H1 (cell line): ENCODE measurements around the gene DDHD1. TPM values are rescaled to one million over a fixed set of nuclear protein-coding genes. Genes with fewer than 3 reads are reported as not detected.

ENCODE experiments used
- CTCF ChIA-PET: fragments of 300-600 bp; sonication (Branson Sonifier 250); formaldehyde crosslinking; loops from one replicate; lab custom pipeline; 2021; ENCODE audit not compliant: partially characterized antibody; lab: Charles Lee
- POLR2A ChIA-PET: fragments of 300-600 bp; sonication (Branson Sonifier 250); formaldehyde crosslinking; loops from one replicate; lab custom pipeline; 2021; ENCODE audit warnings: inconsistent platforms; ENCODE audit not compliant: partially characterized antibody; lab: Charles Lee
- DNase-seq, 2 experiments: peaks; one replicate each; pipeline versions ENCODE4 v3.0.0 to v3.0.0-alpha.2; 2010 to 2022; ENCODE audit warnings: low spot score in 2 of 2, low read depth in 1 of 2, mixed read lengths in 1 of 2
- FAIRE-seq: peaks from 2 replicates; lab custom pipeline; 2011; peaks lifted over from hg19 to GRCh38; lab: Jason Lieb, UNC
- H2AFZ ChIP-seq: 2 replicates; pipeline ENCODE4 v1.8.1; 2012; ENCODE audit warnings: low read length, inconsistent platforms
- H2AK5ac ChIP-seq: 2 replicates; pipeline ENCODE4 v1.6.1; 2013; ENCODE audit warnings: low read depth, low read length
- H2BK120ac ChIP-seq: replicated peaks from 2 replicates; pipeline ENCODE3; 2013; ENCODE audit warnings: low read depth, low read length, inconsistent platforms
- H2BK12ac ChIP-seq: 2 replicates; pipeline ENCODE4 v1.6.1; 2013; ENCODE audit warnings: low read depth, low read length
- H2BK15ac ChIP-seq: 2 replicates; pipeline ENCODE4 v1.6.1; 2013; ENCODE audit warnings: low read length
- H2BK20ac ChIP-seq: 2 replicates; pipeline ENCODE4 v1.6.1; 2013; ENCODE audit warnings: low read length
- H2BK5ac ChIP-seq: 2 replicates; pipeline ENCODE4 v1.6.1; 2013; ENCODE audit warnings: low read depth, low read length
- H3K14ac ChIP-seq: 2 replicates; pipeline ENCODE4 v1.6.1; 2013; ENCODE audit warnings: inconsistent platforms; ENCODE audit not compliant: insufficient read length
- H3K18ac ChIP-seq: 2 replicates; pipeline ENCODE4 v1.6.1; 2013; ENCODE audit warnings: low read length; ENCODE audit errors: extremely low read depth
- H3K23ac ChIP-seq: 2 replicates; pipeline ENCODE4 v1.6.1; 2013; ENCODE audit warnings: inconsistent platforms; ENCODE audit not compliant: insufficient read length
- H3K23me2 ChIP-seq: 2 replicates; pipeline ENCODE4 v1.6.1; 2013; ENCODE audit warnings: low read depth, low read length
- H3K27ac ChIP-seq: 2 replicates; pipeline ENCODE4 v1.6.1; 2011; ENCODE audit warnings: low read depth, low read length, inconsistent platforms
- H3K27me3 ChIP-seq, 4 experiments: replicated peaks in 1 of 4; 1 replicate in 1 of 4; 2 replicates in 3 of 4; pipeline versions ENCODE4 v1.6.1 to v1.8.1; 2011 to 2013; ENCODE audit warnings: low read length in 3 of 4, mild to moderate bottlenecking in 3 of 4, inconsistent platforms in 2 of 4, mixed read lengths in 2 of 4, moderate library complexity in 1 of 4; ENCODE audit not compliant: control insufficient read depth in 3 of 4, insufficient read depth in 3 of 4; ENCODE audit errors: extremely low read depth in 1 of 4
- H3K36me3 ChIP-seq, 4 experiments: 2 replicates each; pipeline versions ENCODE4 v1.6.1 to v1.8.1; 2011 to 2013; ENCODE audit warnings: mild to moderate bottlenecking in 4 of 4, low read length in 3 of 4, moderate library complexity in 2 of 4, control low read depth in 1 of 4, inconsistent platforms in 1 of 4; ENCODE audit not compliant: insufficient read depth in 4 of 4, control insufficient read depth in 2 of 4
- H3K4ac ChIP-seq: replicated peaks from 2 replicates; pipeline ENCODE3; 2013; ENCODE audit warnings: low read length, low read depth, mixed read lengths, inconsistent platforms; ENCODE audit not compliant: insufficient read length
- H3K4me1 ChIP-seq, 4 experiments: replicated peaks in 1 of 4; 1 replicate in 1 of 4; 2 replicates in 3 of 4; pipeline versions ENCODE4 v1.6.1 to v1.8.1; 2011 to 2013; ENCODE audit warnings: low read length in 3 of 4, inconsistent platforms in 2 of 4, mixed read lengths in 1 of 4; ENCODE audit not compliant: insufficient read depth in 4 of 4, control insufficient read depth in 3 of 4
- H3K4me2 ChIP-seq, 2 experiments: 2 replicates each; pipeline versions ENCODE4 v1.6.1 to v1.8.1; 2011 to 2013; ENCODE audit warnings: low read depth in 2 of 2, low read length in 2 of 2, control low read depth in 1 of 2, inconsistent platforms in 1 of 2, mild to moderate bottlenecking in 1 of 2; ENCODE audit not compliant: insufficient read depth in 1 of 2
- H3K4me3 ChIP-seq, 4 experiments: fragments of 200-600, 300-600 bp in 1 of 4; sonication (generic), shearing (Covaris generic), sonication (Bioruptor Twin) in 1 of 4; 2 replicates each; pipeline versions ENCODE4 v1.5.1 to v1.8.1; 2011 to 2016; ENCODE audit warnings: low read length in 4 of 4, low read depth in 3 of 4, control low read depth in 2 of 4, inconsistent platforms in 2 of 4, mild to moderate bottlenecking in 2 of 4, mixed read lengths in 1 of 4, moderate library complexity in 1 of 4; ENCODE audit not compliant: insufficient read depth in 2 of 4; ENCODE audit errors: extremely low read depth in 1 of 4
- H3K56ac ChIP-seq: replicated peaks from 2 replicates; pipeline ENCODE3; 2013; ENCODE audit warnings: low read depth, mild to moderate bottlenecking, mixed read lengths, low read length, inconsistent platforms; ENCODE audit not compliant: insufficient read length
- H3K79me1 ChIP-seq: 2 replicates; pipeline ENCODE4 v1.6.1; 2013; ENCODE audit warnings: low read depth, low read length, control low read depth
- H3K79me2 ChIP-seq, 2 experiments: 2 replicates each; pipeline versions ENCODE4 v1.6.1 to v1.8.1; 2012 to 2013; ENCODE audit warnings: low read length in 2 of 2, mild to moderate bottlenecking in 2 of 2, inconsistent platforms in 1 of 2; ENCODE audit not compliant: insufficient read depth in 2 of 2, control insufficient read depth in 1 of 2
- H3K9ac ChIP-seq, 4 experiments: replicated peaks in 1 of 4; 1 replicate in 1 of 4; 2 replicates in 3 of 4; pipeline versions ENCODE4 v1.6.1 to v1.8.1; 2011 to 2013; ENCODE audit warnings: low read depth in 3 of 4, low read length in 3 of 4, control low read depth in 2 of 4, mild to moderate bottlenecking in 2 of 4, moderate library complexity in 2 of 4, inconsistent platforms in 1 of 4; ENCODE audit errors: extremely low read depth in 1 of 4
- H3K9me3 ChIP-seq, 2 experiments: 2 replicates each; pipeline versions ENCODE4 v1.6.1 to v1.8.1; 2012 to 2013; ENCODE audit warnings: mild to moderate bottlenecking in 2 of 2, moderate library complexity in 2 of 2, control low read depth in 1 of 2, inconsistent platforms in 1 of 2, low read depth in 1 of 2, low read length in 1 of 2, mixed read lengths in 1 of 2; ENCODE audit not compliant: insufficient read depth in 2 of 2
- H4K20me1 ChIP-seq, 2 experiments: replicated peaks in 1 of 2; 2 replicates each; pipeline versions ENCODE3 to v1.8.1; 2011 to 2013; ENCODE audit warnings: inconsistent platforms in 2 of 2, low read length in 2 of 2, mild to moderate bottlenecking in 1 of 2; ENCODE audit not compliant: insufficient read depth in 2 of 2, control insufficient read depth in 1 of 2
- H4K5ac ChIP-seq: 2 replicates; pipeline ENCODE4 v1.6.1; 2013; ENCODE audit warnings: low read length, low read depth, mixed read lengths, inconsistent platforms; ENCODE audit not compliant: insufficient read length
- H4K8ac ChIP-seq: 2 replicates; pipeline ENCODE4 v1.8.0; 2013; ENCODE audit warnings: mild to moderate bottlenecking, moderate library complexity, low read length, inconsistent platforms; ENCODE audit not compliant: insufficient read depth; ENCODE audit errors: extremely low read depth
- H4K91ac ChIP-seq: replicated peaks from 2 replicates; pipeline ENCODE3; 2013; ENCODE audit warnings: low read length, mixed read lengths, inconsistent platforms; ENCODE audit not compliant: insufficient read length
- CBX5 ChIP-seq: fragments of 300-800, 300-1000 bp; sonication (generic); IDR thresholded peaks from 2 replicates; pipeline ENCODE4 v1.7.1; 2016; ENCODE audit warnings: antibody characterized with exemption, low read length, low read depth
- CBX8 ChIP-seq: fragments of 300-800, 300-1000 bp; sonication (generic); IDR thresholded peaks from 2 replicates; pipeline ENCODE4 v1.7.1; 2016; ENCODE audit warnings: low read depth, low read length, borderline replicate concordance
- CREB1 ChIP-seq: IDR thresholded peaks from 2 replicates; pipeline ENCODE4 v1.6.1; 2012; ENCODE audit warnings: inconsistent platforms
- JUN ChIP-seq: IDR thresholded peaks from 2 replicates; pipeline ENCODE4 v1.6.1; 2011; ENCODE audit warnings: low read depth, mild to moderate bottlenecking, improper control_type of control experiment, low read length
- JUND ChIP-seq: IDR thresholded peaks from 2 replicates; pipeline ENCODE4 v1.6.1; 2011; ENCODE audit warnings: mild to moderate bottlenecking, improper control_type of control experiment, low read length
- PHF8 ChIP-seq: fragments of 200-600 bp; sonication (generic); conservative IDR thresholded peaks from 2 replicates; pipeline ENCODE4 v1.7.1; 2012; ENCODE audit warnings: low read depth, mild to moderate bottlenecking, inconsistent platforms, low read length, moderate library complexity
- SIRT6 ChIP-seq: IDR thresholded peaks from one replicate; pipeline ENCODE4 v1.7.1; 2012; ENCODE audit warnings: low read length, inconsistent platforms
- SP1 ChIP-seq: IDR thresholded peaks from 2 replicates; pipeline ENCODE4 v1.6.1; 2011; ENCODE audit warnings: low read depth, low read length
- TAF7 ChIP-seq: optimal IDR thresholded peaks from 2 replicates; pipeline ENCODE3; 2011; ENCODE audit warnings: low read depth, mild to moderate bottlenecking, inconsistent platforms, low read length, moderate library complexity, borderline replicate concordance
- TEAD4 ChIP-seq: IDR thresholded peaks from 2 replicates; pipeline ENCODE4 v1.6.1; 2012; ENCODE audit warnings: low read depth, low read length, inconsistent platforms, mixed read lengths
- WGBS, 2 experiments: shearing (Covaris generic) in 1 of 2; methylation state at CpG; one replicate each; pipeline versions ENCODE4 v1.1.6 to v1.1.7; 2013 to 2015; ENCODE audit warnings: low lambda C conversion rate in 2 of 2, mixed read lengths in 2 of 2, inconsistent platforms in 1 of 2, low coverage in 1 of 2, missing lambda C conversion rate in 1 of 2; ENCODE audit not compliant: insufficient replicate concordance in 2 of 2, insufficient coverage in 1 of 2, insufficient read length in 1 of 2; ENCODE audit errors: extremely low coverage in 1 of 2, missing lambda C conversion rate in 1 of 2; 5-methylcytosine and 5-hydroxymethylcytosine counted together
- polyA plus RNA-seq, 7 experiments: library from polyadenylated mRNA; depleted of rRNA in 3 of 7; stranded (reverse) in 5 of 7; unstranded in 2 of 7; fragments of >200 nt in 5 of 7; fragments of 200-250 nt in 2 of 7; gene quantifications; 1 replicate in 5 of 7; 2 replicates in 1 of 7; 4 replicates in 1 of 7; pipeline versions ENCODE4 v1.2.1 to v1.2.3, GENCODE V29; 2011 to 2013; ENCODE audit warnings: missing spikeins in 2 of 7, mixed read lengths in 2 of 7
- total RNA-seq: library from RNA; stranded (reverse); fragmentation: NEBNext Ultra II Directional; extraction: Animal tissue kit (Norgen Biotek cat#: 25700); gene quantifications from 2 replicates; pipeline ENCODE4 v1.2.1, GENCODE V29; 2021

Gene DDHD1
- total and polyA plus RNA-seq, 2 of the 8 experiments (the other 6 are each of a cell fraction or from before 2014, with no cell fraction given) = 3.6 to 16.0 TPM

GRCh38 chr14:53011053-53011462, 142.1 kb downstream of the DDHD1 start:
- peaks cover 0 to 8% (median 5%) of the 10 kb centered on the region in 4 experiments for H3K4me1 ChIP-seq
- no peaks in the 10 kb centered on the region for H3K79me1 ChIP-seq
- no peak overlapping the region for H2AK5ac ChIP-seq
- CTCF ChIA-PET = no interaction called here
- peaks cover 2% of the 10 kb centered on the region; the same call in 1 of the 2 replicates for H3K23me2 ChIP-seq
- FAIRE-seq (no peak), DNase-seq (peak in 1 of 2 experiments; percentile 29)
- no peak overlapping the region for H3K23ac ChIP-seq
- no peaks in the 10 kb centered on the region for H4K20me1 ChIP-seq
- H3K4me2 ChIP-seq = no peak overlapping the region
- no peaks in the 10 kb centered on the region for H3K9me3 ChIP-seq
- H2AFZ ChIP-seq = peak overlapping the region; percentile 5; the same call in 1 of the 2 replicates
- H3K27me3 ChIP-seq = no peaks in the 10 kb centered on the region
- H2BK12ac ChIP-seq = no peak overlapping the region
- H4K91ac ChIP-seq = no peak overlapping the region
- H2BK120ac ChIP-seq = no peak overlapping the region
- no peak overlapping the region for H4K8ac ChIP-seq
- H3K14ac ChIP-seq = no peak overlapping the region
- no peak overlapping the region for H4K5ac ChIP-seq
- no peak overlapping the region for H2BK20ac ChIP-seq
- H3K56ac ChIP-seq = no peak overlapping the region
- no peak overlapping the region for H3K9ac ChIP-seq
- TF ChIP-seq CBX5 (no peak), TEAD4 (peak; percentile 85), SIRT6 (no peak), JUND (peak; percentile 88), TAF7 (no peak), CBX8 (no peak), PHF8 (no peak), JUN (0 out of 2 replicates have a peak, but pooled peaks have one; percentile 11), CREB1 (no peak), SP1 (no peak)
- no peak overlapping the region for H2BK15ac ChIP-seq
- H3K4ac ChIP-seq = no peak overlapping the region
- H3K18ac ChIP-seq = peak overlapping the region; percentile 1; the same call in 1 of the 2 replicates
- POLR2A ChIA-PET = interaction anchor here (1.3 kb wide), 1 partner anchor 9 kb away, joined by 4 read pairs; no protein-coding TSS in a partner anchor
- no peak overlapping the region for H3K4me3 ChIP-seq
- no peaks in the 10 kb centered on the region for H3K36me3 ChIP-seq
- no peak overlapping the region for H3K27ac ChIP-seq
- no peak overlapping the region for H2BK5ac ChIP-seq
- WGBS, 2 experiments = 78% methylated on average over 7 of the region's 7 CpGs; no CpG with 5 or more reads in 1 of the 2 experiments
- H3K79me2 ChIP-seq = no peaks in the 10 kb centered on the region
